ENCODE results near the gene TRMT10A.

The TRMT10A gene

DNA sequence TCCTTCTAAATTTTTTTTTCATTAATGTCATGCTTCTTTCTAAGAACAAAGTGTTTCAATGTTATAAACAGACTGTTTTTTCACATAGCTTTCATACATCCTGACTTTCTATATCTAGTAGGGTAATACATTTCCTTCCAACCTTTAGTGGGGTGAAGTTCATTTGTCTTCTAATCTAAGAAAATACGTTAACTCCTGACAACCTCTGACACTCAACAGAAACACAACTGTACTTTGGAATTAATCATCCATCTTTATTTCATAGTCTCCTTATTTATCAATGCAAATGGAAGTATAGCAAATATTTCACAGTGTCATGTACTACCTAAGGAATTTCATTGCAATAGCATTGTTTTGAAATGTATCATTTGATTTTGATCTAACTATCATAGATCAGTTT, 8.0 kb upstream of the TRMT10A start:
- no peak for DNase-seq (ENCODE audit: low spot score)
- POLR2A ChIA-PET (ENCODE audit: low non-redundant PET): no interaction called here
- no peak overlapping the region for H3K27ac ChIP-seq
- CTCF ChIA-PET: interaction anchor here (0.5 kb wide), 1 partner anchor 21 kb away, joined by 4 read pairs; no protein-coding TSS in a partner anchor
- TF ChIP-seq, protein P1, sequence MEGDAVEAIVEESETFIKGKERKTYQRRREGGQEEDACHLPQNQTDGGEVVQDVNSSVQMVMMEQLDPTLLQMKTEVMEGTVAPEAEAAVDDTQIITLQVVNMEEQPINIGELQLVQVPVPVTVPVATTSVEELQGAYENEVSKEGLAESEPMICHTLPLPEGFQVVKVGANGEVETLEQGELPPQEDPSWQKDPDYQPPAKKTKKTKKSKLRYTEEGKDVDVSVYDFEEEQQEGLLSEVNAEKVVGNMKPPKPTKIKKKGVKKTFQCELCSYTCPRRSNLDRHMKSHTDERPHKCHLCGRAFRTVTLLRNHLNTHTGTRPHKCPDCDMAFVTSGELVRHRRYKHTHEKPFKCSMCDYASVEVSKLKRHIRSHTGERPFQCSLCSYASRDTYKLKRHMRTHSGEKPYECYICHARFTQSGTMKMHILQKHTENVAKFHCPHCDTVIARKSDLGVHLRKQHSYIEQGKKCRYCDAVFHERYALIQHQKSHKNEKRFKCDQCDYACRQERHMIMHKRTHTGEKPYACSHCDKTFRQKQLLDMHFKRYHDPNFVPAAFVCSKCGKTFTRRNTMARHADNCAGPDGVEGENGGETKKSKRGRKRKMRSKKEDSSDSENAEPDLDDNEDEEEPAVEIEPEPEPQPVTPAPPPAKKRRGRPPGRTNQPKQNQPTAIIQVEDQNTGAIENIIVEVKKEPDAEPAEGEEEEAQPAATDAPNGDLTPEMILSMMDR (conservative IDR thresholded peaks at IDR 0.05; ENCODE audit: low read depth): no peak

DNA sequence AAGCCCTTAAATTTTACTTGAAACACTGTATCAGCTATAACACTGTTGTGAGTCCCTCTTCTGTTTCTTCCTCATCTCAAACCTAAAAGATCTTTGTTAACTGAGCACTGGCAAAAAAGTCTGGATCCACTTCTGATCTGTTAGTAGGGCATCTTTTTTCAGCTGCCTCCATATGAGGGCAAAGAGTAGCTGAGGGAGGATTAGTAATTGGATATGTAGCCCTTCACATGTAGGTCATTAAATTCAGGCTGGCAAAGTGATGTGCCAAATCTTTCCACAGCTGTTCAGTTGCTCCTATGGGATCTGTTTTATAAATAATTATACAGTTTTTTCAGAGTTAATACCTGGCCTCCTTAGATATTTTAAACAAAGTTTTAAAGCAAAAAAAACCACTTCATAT, 1.1 kb upstream of the TRMT10A start:
- DNase-seq (ENCODE audit: low spot score): no peak

DNA sequence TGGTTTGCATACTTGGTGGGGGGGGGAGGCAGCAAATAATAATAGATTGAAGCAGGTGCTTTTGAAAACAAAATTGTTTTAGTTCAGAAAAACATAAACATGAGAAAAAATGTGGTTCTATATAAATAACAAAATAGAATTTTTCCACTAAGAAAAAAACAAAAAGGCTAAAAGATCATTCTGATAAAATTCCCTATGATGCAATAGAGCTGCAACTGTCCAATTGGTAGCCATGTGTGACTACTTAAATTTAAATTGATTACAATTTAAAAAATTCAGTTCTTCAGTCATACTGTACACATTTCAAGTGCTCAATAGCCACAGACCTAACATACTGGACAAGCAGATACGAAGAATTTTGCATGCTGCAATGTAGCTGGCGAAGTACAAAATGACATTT, 11.0 kb downstream of the TRMT10A start:
- no peak overlapping the region for H3K27ac ChIP-seq
- TF ChIP-seq, protein P1 (conservative IDR thresholded peaks at IDR 0.05; ENCODE audit: low read depth): no peak
- ChIA-PET POLR2A (ENCODE audit: low non-redundant PET) (no interaction called here), CTCF (interaction anchor here (0.7 kb wide), 1 partner anchor 1846 kb away, joined by 5 read pairs; no protein-coding TSS in a partner anchor)
- DNase-seq (ENCODE audit: low spot score): no peak

More for the DNA sequence above, 1.1 kb upstream of the TRMT10A start:
- ChIA-PET POLR2A (ENCODE audit: low non-redundant PET) (no interaction called here), CTCF (no interaction called here)
- no peak overlapping the region for H3K27ac ChIP-seq
- TF ChIP-seq, protein P1 (conservative IDR thresholded peaks at IDR 0.05; ENCODE audit: low read depth): no peak

DNA sequence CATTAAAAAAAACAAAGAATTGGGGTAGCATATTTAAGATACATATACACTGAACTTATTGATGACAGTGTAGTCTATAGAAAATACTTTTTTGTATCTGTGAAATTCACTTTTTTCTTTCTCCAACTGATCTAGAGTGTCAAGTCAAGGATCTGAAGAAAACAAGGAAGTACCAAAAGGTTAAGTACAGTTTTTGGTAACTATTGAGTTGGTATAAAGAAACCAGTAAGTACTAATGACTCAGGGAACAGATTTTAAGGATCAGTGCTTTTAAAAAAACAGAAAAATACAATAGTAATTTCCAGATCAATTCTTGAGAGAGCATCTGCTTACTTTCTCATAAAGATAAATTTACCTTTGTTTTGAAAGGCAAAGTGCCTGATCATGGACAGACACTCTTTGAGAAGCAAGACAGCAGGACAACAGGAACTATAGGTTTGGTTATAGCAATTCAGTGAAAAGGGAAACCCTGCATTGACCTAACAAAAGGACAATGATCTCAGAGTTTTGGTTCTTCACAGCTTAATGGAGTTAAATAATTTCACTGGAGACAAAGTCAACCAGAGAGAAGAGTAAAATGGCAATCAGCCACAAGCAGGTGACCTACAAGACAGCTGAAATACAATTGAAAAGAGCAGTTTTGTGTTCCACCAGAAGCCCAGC, 23.4 kb downstream of the TRMT10A start:
- ChIA-PET CTCF (no interaction called here), POLR2A (ENCODE audit: low non-redundant PET) (no interaction called here)
- no peak for DNase-seq (ENCODE audit: low spot score)
- no peak overlapping the region for H3K27ac ChIP-seq
- TF ChIP-seq, protein P1 (conservative IDR thresholded peaks at IDR 0.05; ENCODE audit: low read depth): no peak

DNA sequence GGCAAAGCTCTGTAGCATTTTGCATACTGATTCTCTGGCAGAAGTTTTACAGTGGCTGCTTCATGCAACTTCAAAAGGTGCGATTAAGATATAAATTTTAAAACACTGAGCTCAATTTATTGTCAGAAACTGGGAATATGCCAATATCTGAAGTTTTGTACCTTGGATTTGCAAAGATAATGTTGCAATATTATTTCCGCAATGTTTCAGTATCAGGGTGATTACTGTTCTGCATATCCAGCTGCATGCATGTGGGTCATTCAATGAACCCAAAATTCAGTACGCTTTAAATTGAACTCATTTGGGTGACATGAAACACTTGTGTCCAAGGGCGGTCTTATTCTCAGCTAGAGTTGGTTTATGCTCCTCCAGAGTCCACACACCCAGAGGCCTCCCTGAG, 26.2 kb downstream of the TRMT10A start:
- ChIA-PET CTCF (no interaction called here), POLR2A (ENCODE audit: low non-redundant PET) (no interaction called here)
- TF ChIP-seq, protein P1 (conservative IDR thresholded peaks at IDR 0.05; ENCODE audit: low read depth): no peak
- DNase-seq (ENCODE audit: low spot score): no peak
- no peak overlapping the region for H3K27ac ChIP-seq

DNA sequence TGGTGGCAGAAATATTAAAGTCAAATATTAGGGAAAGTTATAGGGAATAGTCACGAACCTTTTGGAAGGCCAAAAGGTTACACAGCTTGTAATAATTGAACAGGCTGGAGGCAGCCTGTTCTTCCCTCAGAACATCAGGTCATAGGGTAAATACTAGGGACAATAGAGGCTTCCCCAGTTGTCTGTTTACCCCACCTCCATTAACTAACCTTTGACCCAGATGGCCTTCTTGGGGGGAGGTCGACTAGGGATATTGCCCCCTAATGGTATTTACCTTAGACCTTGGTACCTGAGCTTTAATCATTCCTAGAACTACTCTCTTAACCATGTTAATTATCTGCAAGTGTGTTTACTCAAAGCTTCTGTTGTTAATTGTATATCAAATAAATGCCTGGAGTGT, 27.0 kb downstream of the TRMT10A start:
- CTCF ChIA-PET: no interaction called here
- POLR2A ChIA-PET (ENCODE audit: low non-redundant PET): no interaction called here
- no peak overlapping the region for H3K27ac ChIP-seq
- TF ChIP-seq, protein P1 (conservative IDR thresholded peaks at IDR 0.05; ENCODE audit: low read depth): no peak
- no peak for DNase-seq (ENCODE audit: low spot score)

Measured in RWPE1 (cell line).